GM10248 (cell line): ENCODE measurements around the gene XIRP2.

Experiments
- CTCF ChIA-PET: fragments of 300-600 bp; sonication (Branson Sonifier 250); formaldehyde crosslinking; extraction: SDS; loops from one replicate; lab custom pipeline; 2021; ENCODE audit warnings: antibody characterized with exemption; lab: Yijun Ruan, JAX
- POLR2A ChIA-PET: fragments of 350-650 bp; sonication (Branson Sonifier 250); formaldehyde crosslinking; extraction: SDS; loops from one replicate; lab custom pipeline; 2020; ENCODE audit warnings: antibody characterized with exemption; lab: Yijun Ruan, JAX
- DNase-seq: peaks from one replicate; pipeline ENCODE4 v3.0.0; 2012; ENCODE audit errors: extremely low spot score
- TF ChIP-seq, protein P1 (sequence below): IDR thresholded peaks from 2 replicates; pipeline ENCODE4 v1.5.1; 2012; ENCODE audit warnings: mild to moderate bottlenecking, low read depth; ENCODE audit errors: extremely low read depth, missing control alignments, control extremely low read depth

The XIRP2 gene

GRCh38 chr2:167289651-167290410 is 401.6 kb downstream of the XIRP2 start:
- POLR2A ChIA-PET: no interaction called here
- TF ChIP-seq, protein P1, sequence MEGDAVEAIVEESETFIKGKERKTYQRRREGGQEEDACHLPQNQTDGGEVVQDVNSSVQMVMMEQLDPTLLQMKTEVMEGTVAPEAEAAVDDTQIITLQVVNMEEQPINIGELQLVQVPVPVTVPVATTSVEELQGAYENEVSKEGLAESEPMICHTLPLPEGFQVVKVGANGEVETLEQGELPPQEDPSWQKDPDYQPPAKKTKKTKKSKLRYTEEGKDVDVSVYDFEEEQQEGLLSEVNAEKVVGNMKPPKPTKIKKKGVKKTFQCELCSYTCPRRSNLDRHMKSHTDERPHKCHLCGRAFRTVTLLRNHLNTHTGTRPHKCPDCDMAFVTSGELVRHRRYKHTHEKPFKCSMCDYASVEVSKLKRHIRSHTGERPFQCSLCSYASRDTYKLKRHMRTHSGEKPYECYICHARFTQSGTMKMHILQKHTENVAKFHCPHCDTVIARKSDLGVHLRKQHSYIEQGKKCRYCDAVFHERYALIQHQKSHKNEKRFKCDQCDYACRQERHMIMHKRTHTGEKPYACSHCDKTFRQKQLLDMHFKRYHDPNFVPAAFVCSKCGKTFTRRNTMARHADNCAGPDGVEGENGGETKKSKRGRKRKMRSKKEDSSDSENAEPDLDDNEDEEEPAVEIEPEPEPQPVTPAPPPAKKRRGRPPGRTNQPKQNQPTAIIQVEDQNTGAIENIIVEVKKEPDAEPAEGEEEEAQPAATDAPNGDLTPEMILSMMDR: no peak
- no peak for DNase-seq
- CTCF ChIA-PET: interaction anchor here (1.4 kb wide), 1 partner anchor 11 kb away, joined by 4 read pairs; no protein-coding TSS in a partner anchor

DNA sequence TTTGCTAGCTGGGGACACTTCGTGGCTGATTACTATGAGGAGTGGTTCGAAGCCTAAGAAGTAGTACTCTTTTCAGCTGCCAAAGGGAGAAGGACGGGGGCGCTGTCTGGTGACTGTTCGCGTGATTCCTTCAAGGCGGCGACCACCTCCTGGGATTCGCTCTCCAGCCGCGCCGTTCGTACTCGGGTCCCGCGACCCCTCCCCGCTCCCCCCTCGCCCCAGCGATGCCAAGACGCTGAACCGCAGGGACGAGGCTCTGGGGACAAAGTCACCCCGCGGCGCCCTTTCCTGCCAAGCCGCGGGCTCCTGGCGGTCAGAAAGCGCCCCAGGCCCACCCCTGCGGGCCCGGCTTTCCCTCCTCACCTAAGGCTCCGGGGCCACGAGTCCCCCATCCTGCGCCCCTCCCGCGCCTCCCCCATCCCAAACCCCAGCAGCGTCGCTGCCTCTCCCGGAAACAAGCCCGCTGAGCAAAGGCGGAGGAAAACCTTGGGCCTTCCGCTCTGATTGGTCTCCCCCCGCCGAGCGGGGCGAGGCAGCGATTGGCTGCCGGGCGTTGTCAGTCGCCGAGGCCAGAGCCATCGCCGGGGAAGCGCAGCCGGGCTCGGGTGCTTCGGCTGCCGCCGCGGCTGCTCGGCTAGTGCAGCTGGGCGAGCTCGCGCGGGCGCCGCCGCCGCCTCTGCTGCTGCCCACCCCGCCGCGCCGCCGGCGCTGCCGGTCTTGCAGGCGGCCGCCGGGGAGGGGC is 404.3 kb downstream of the XIRP2 start, which contains the start of gene B3GALT1:
Gene B3GALT1 (plus strand): TSS at position 572 of the 742 bp plus-strand sequence.
- DNase-seq: peak; percentile 88
- ChIA-PET POLR2A (no interaction called here), CTCF (interaction anchor here (1.1 to 1.2 kb wide), 2 partner anchors 13 to 39 kb away, joined by 3 read pairs; no protein-coding TSS in a partner anchor)
- TF ChIP-seq, protein P1: no peak

- ChIA-PET CTCF (interaction anchor here (2.9 kb wide), 1 partner anchor 11 kb away, joined by 12 read pairs; no protein-coding TSS in a partner anchor), POLR2A (no interaction called here)
- TF ChIP-seq, protein P1: no peak
- DNase-seq: no peak
Measured at GRCh38 chr2:167293172-167293781, 405.0 kb downstream of the XIRP2 start.

DNA sequence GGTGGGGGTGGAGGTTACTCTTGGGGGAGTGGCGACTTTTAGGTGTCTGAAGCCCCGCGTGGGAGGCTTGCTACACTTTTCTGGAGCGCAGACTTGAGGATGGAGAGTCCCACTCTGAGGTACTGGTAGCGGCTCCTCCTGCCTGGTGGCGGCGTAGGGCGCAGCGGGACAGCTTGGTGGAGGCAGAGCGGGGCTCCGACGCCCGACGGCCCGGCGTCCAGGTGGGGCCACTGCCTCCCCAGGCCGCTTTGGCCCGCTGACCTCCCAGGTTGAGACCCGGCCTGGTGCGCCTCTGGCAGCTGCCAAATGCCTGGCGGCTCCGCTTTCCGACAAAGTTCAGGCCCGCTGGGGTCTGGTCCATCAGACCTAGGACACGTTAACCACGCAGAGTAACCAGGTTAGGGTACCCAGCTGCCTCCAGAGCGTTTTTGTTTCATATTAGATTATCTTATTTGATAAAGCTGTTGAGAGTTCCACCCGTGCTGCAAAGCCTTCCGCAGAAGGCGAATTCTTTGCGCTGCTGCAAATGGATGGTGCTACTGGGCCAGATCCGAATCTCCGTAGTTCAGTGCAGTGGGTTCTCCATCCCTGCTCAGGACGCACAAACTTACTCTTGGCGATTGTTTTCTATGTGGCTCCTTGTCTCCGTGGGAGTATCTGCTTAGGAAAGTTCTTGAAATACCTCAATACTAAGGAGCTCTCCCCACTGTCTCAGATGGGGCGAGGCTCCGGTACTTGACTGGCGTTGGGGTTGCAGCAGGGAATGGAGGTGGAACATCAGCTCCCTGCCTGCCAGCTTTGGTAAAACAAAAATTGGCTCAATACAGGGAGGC is 405.9 kb downstream of the XIRP2 start:
- peak; percentile 14 for DNase-seq
- CTCF ChIA-PET: interaction anchor here (1.2 to 2.9 kb wide), 2 partner anchors 10 to 12 kb away, joined by 3 to 12 read pairs; no protein-coding TSS in a partner anchor
- POLR2A ChIA-PET: no interaction called here
- TF ChIP-seq, protein P1: no peak

DNA sequence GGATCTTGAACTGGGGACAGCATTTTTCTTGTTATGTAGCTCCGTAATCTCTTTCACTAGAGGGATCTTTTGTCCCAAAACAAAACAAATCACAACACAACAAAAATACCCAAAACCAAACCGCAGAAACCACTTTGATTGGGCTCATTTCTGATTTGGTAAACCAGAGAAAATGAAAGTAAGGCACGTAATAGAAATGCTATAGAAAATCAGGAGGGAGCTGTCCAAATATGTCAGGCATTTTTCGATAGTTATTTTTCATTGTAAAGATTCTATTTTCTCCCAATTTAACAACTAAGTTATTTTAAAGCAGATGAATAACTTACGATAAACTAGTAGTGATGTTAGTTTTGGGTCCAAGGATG is 406.5 kb downstream of the XIRP2 start:
- no peak for DNase-seq
- POLR2A ChIA-PET: no interaction called here
- CTCF ChIA-PET: interaction anchor here (1.2 to 2.9 kb wide), 2 partner anchors 9 to 12 kb away, joined by 3 to 12 read pairs; no protein-coding TSS in a partner anchor
- TF ChIP-seq, protein P1: no peak
